Activated naive CD8-positive, alpha-beta T cell (primary cell): ENCODE results near the gene PSAP.

Source experiments
- H3K27ac Mint-ChIP-seq: one replicate; pipeline ENCODE4 v1.8.0; 2021; ENCODE audit warnings: mixed read lengths
- H3K27me3 Mint-ChIP-seq: one replicate; pipeline ENCODE4 v1.8.0; 2021; ENCODE audit warnings: mixed read lengths
- H3K36me3 Mint-ChIP-seq: one replicate; pipeline ENCODE4 v1.8.0; 2021; ENCODE audit warnings: mixed read lengths
- H3K4me1 Mint-ChIP-seq: one replicate; pipeline ENCODE4 v1.8.0; 2021; ENCODE audit warnings: low read depth, mixed read lengths
- H3K4me3 Mint-ChIP-seq: one replicate; pipeline ENCODE4 v1.8.0; 2021; ENCODE audit warnings: mild to moderate bottlenecking, mixed read lengths
- H3K9me3 Mint-ChIP-seq: one replicate; pipeline ENCODE4 v1.8.0; 2021; ENCODE audit warnings: low read depth, mixed read lengths

The PSAP gene

DNA sequence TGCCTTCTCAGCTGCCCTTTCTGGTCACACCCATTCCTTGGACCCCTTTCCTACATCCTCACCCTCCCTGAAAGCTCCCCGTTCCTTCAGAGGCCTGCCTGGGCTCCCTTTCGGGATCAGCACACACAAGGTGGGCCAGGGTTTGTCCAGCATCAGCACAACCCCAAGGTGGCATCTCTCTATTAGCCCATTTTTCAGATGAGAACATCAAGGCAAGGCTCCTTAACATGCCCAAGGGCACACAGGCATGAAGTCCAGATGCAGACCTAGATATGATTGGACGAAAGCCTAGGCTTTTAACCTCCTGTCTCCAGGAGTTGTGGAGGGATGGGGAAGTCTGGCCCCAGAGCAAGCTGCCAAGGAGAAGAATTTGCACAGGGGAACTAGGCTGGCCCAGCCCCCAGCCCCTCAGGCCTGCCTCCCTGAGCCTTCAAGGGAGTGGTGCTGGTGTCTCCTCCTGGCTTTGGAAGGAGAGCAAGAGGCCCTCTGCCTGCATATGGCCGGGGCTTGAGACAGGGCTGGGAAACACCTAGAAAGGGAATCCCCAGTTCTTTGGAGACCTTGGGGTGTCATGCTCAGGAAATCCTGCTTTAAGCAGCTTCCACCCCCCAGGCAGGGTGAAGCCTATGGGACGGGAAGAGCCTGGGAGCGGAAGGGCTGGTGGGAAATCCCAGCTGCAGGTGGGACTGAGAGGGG is 68.7 kb downstream of the PSAP start:
- no peak overlapping the region for H3K27ac Mint-ChIP-seq
- H3K4me1 Mint-ChIP-seq = peaks cover 8% of the 10 kb centered on the region
- no peaks in the 10 kb centered on the region for H3K36me3 Mint-ChIP-seq
- no peaks in the 10 kb centered on the region for H3K9me3 Mint-ChIP-seq
- H3K4me3 Mint-ChIP-seq = no peak overlapping the region
- H3K27me3 Mint-ChIP-seq = no peaks in the 10 kb centered on the region

DNA sequence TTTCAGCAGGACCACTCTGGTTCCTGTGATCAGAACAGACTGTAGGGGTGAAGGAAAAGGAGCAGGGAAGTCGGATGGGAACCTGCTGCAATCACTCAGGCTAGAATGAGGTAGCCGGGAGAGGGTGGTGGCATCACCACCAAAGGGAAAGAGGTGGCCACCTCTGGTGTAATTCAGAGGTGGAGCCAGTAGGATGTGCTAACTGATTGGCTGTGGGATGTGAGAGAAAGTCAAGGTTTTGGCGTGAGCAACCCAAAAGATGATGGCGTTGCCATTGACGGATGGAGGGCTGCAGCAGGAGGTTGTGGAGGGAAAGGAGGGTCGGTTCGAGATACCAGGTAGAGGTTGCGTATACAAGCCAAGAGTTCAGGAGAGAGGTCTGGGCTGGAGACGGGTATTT is 70.3 kb downstream of the PSAP start:
- Mint-ChIP-seq H3K27me3 (no peaks in the 10 kb centered on the region), H3K9me3 (no peaks in the 10 kb centered on the region), H3K4me1 (peaks cover 22% of the 10 kb centered on the region), H3K36me3 (no peaks in the 10 kb centered on the region), H3K27ac (no peak overlapping the region), H3K4me3 (no peak overlapping the region)

DNA sequence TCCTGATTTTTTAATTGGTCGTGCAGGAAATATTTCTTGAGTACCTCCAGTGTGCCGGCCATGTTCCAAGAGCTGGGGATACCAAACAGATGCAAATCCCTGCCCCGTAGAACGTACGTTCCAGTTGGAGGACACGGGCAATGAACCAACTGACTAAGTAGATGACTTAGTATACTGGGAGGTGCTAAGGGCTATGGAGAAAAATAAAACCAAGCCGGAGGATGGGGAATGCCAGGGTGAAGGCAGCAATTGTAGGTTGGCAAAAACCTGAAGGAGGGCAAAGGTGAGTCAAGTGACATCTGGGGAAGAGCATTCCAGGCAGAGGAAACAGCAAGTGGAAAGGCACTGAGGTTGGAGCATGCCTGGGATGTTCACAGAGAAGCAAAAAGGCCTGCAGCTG is 70.9 kb downstream of the PSAP start:
- Mint-ChIP-seq H3K4me1 (peaks cover 27% of the 10 kb centered on the region), H3K27me3 (no peaks in the 10 kb centered on the region), H3K9me3 (no peaks in the 10 kb centered on the region), H3K36me3 (no peaks in the 10 kb centered on the region), H3K27ac (no peak overlapping the region), H3K4me3 (no peak overlapping the region)

DNA sequence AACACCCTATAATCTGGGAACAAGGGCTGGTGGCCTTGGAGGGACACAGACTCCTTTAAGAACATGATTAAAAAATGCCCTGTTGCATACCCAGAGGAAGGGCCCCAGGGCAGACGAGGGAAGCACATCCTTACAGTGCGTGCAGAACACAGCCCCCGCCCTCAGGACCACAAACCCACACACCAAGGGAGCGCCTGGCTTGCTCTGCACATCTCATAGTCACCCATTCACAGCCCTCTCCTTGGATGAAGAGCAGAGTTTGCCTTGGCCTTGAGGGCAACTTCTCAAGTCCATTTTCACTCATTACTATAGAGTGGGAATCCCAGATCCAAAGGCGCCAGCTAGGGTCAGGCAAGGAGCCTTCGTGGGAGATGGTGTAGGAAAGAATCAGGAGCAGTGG is 71.4 kb downstream of the PSAP start:
- H3K4me1 Mint-ChIP-seq = peaks cover 31% of the 10 kb centered on the region
- no peaks in the 10 kb centered on the region for H3K36me3 Mint-ChIP-seq
- H3K4me3 Mint-ChIP-seq = no peak overlapping the region
- H3K27ac Mint-ChIP-seq = no peak overlapping the region
- H3K27me3 Mint-ChIP-seq = no peaks in the 10 kb centered on the region
- H3K9me3 Mint-ChIP-seq = no peaks in the 10 kb centered on the region

DNA sequence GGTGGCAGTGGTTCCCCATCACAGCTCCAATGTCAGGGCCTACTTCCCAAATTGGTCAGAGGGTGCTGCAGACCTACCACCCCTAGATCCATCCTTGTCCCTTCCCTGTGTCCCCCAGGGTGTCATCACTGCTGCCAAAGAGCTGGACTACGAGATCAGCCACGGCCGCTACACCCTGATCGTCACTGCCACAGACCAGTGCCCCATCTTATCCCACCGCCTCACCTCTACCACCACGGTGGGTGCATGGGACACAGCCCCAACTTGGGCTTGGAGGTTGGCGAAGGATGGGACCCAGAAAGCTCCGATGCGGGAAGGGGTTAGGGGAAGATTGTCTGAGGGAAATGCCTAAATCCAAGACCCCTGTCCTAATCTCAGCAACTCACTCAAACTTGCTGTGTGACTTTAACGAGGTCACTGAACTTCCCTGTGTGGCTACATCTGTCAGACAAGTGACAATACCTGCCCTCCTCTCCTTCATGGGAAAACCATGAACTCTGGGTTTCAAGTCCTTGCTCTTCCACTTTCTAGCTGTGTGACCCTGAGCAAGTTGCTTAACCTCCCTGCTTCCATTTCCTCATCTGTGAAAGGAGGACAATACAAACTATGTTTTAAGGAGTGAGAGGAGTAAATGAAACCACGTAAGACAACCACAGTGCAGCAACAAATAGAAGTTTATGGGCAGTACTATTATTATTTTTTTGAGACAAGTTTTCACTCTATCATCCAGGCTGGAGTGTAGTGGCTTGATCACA is 72.8 kb downstream of the PSAP start:
- Mint-ChIP-seq H3K4me1 (peaks cover 41% of the 10 kb centered on the region), H3K9me3 (no peaks in the 10 kb centered on the region), H3K27me3 (no peaks in the 10 kb centered on the region), H3K36me3 (no peaks in the 10 kb centered on the region), H3K27ac (no peak overlapping the region), H3K4me3 (no peak overlapping the region)

DNA sequence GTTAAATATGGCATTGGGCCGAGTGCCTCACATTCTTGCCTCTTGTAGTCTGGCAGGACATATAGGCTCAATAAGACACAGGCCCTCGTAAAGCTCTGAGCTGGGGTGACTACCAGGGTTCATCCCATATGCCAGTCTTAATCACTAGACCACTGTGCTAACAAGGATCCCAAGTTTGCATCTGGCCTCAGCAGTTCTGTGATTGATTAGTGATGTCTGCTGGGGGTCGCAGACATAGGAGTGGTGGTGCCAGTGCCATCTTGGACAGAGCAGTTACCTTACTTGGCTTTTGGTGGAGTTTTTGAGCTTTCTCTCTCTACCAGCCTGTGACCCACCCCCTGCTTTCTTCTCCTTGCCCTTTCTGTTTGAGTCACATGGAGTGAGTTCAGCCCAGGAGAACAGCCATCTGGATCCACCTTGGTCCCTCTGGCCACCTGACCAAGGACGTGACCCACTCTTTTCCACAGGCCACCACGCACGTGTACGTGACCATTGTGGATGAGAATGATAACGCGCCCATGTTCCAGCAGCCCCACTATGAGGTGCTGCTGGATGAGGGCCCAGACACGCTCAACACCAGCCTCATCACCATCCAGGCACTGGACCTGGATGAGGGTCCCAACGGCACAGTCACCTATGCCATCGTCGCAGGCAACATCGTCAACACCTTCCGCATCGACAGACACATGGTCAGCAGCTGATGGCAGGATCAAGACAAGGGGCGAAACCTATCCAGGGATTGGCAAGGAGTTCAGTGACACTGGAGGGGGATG is 73.7 kb downstream of the PSAP start:
- no peaks in the 10 kb centered on the region for H3K9me3 Mint-ChIP-seq
- peak overlapping the region; percentile 41 for H3K27ac Mint-ChIP-seq
- no peaks in the 10 kb centered on the region for H3K36me3 Mint-ChIP-seq
- H3K4me3 Mint-ChIP-seq = no peak overlapping the region
- H3K27me3 Mint-ChIP-seq = no peaks in the 10 kb centered on the region
- H3K4me1 Mint-ChIP-seq = peaks cover 40% of the 10 kb centered on the region

DNA sequence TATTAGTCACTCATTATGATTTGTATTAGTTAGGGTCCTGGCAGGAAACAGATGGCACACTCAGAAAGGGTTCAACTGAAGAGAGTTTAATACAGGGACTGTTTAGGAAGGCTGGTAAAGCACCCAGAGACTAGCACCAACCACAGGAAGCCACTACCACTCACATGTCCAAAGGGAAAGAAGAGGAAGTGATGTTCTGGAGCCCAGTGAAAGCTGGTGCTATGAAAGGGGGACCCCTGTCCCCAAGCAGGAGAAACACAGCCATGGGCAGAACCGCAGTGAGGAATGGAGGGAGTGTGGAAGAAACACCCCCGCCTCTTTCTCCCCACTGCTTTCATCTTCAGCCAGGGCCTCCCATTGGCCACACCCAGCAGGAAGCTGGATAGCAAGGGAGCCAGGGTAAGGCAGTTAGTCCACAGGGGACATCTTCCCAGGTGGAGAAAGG is 74.5 kb downstream of the PSAP start:
- H3K36me3 Mint-ChIP-seq = no peaks in the 10 kb centered on the region
- H3K4me1 Mint-ChIP-seq = peaks cover 48% of the 10 kb centered on the region
- no peaks in the 10 kb centered on the region for H3K9me3 Mint-ChIP-seq
- no peaks in the 10 kb centered on the region for H3K27me3 Mint-ChIP-seq
- H3K27ac Mint-ChIP-seq = peak overlapping the region; percentile 91
- no peak overlapping the region for H3K4me3 Mint-ChIP-seq

DNA sequence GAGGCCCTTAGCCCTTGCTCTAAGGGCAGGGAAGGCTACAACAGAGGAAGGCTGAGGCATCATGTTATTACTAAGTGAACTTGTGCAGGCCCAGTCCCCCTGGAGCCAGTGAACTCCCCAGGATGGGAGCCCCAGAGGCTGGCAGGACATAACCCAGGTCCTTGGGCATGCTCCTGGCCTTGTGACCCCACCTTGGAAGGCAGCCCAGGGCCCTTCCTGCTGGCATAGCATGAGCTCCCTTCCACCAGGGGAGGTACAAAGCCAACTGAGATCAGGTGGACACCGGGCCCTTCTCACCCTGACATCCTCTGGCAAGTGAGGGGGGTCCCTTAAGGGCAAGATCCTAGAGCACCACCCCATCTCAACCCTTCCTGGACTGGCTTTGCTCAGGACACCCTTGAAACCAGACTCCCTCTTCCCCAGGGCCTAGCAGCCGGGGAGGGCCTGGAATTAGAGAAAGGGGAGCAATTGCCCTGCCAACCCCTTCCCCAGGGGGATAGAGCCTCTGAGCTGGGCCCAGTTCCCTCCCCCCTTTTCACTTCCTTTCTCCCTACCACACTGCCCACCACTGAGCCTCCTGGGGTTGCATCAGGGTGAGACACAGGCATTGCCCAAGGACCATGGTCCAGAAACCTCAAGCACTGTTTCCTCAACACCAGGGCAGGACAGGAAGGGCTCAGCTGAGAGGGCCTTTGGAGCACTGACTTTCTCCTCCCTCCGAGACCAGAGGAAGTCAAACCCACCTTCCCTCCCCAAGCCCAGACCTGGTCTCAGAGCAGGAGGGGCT is 75.9 kb downstream of the PSAP start:
- Mint-ChIP-seq H3K4me1 (peaks cover 56% of the 10 kb centered on the region), H3K36me3 (no peaks in the 10 kb centered on the region), H3K27ac (peak overlapping the region; percentile 91), H3K4me3 (peak overlapping the region; percentile 92), H3K27me3 (no peaks in the 10 kb centered on the region), H3K9me3 (no peaks in the 10 kb centered on the region)

DNA sequence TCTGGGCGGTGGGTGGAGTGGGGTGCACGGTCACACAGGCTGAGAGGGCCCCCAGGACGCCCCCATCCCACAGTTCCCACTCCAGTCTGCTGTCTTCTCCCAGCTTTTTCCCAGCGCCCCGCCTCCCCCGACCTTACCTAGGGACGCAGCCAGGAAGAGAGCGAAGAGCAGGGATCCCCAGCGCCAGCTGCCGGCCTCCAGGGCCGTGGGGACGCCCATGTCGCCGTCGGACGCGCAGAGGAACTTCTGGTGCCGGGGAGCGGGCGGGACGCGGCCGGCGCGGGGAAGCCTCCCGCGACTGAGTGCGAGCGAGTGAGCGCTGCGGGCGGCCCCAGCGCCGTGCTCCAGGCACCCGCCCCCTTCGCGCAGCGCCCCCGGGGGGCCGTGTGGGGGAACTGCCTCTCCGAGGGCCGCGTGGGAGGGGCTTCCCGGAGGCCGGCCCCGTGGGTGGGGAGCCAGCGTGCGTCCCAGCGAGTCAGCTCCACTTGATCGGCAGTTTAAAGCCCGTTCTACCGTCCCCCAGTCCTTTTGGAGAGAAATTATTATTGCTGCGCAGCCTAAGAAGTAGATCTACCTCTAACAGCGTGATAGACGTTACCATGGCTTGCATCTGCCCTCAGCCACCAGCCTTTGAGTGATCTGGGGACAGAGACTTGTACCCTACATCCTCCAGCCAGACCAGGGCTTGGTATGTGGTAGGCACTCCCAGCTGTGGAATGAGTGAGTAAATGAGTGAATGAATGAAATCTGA is 77.7 kb downstream of the PSAP start, which contains the start of gene VSIR:
VSIR (minus strand) TSS at position 300 of the 751 bp plus-strand sequence; CDS start at position 219, 81 bp downstream.
- peaks cover 8% of the 10 kb centered on the region for H3K36me3 Mint-ChIP-seq
- H3K27me3 Mint-ChIP-seq = no peaks in the 10 kb centered on the region
- peaks cover 70% of the 10 kb centered on the region for H3K4me1 Mint-ChIP-seq
- H3K4me3 Mint-ChIP-seq = peak within 1 kb of the TSS; percentile 94
- H3K9me3 Mint-ChIP-seq = no peaks in the 10 kb centered on the region
- peak within 1 kb of the TSS; percentile 98 for H3K27ac Mint-ChIP-seq

DNA sequence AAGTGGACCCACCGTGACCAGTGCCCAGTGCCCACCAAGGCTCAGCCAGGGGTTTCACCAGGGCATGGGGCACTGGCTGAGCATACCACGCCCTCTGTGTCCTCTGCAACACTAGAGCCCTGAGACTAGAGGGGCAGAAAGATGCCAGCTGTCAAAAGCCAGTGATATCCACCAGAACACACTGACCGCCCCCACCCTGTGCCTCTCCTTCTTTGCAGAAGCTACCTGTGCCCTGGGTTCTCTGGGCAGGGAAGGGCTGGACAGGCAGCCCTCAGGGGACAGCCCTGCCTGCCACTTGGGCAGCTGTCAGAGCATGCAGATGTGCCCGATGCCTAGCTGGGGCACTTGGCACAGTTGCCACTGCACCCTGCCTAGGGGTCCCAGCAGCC is 78.2 kb downstream of the PSAP start:
- Mint-ChIP-seq H3K9me3 (no peaks in the 10 kb centered on the region), H3K4me3 (peak overlapping the region; percentile 94), H3K4me1 (peaks cover 75% of the 10 kb centered on the region), H3K36me3 (peaks cover 8% of the 10 kb centered on the region), H3K27ac (peak overlapping the region; percentile 98), H3K27me3 (no peaks in the 10 kb centered on the region)

DNA sequence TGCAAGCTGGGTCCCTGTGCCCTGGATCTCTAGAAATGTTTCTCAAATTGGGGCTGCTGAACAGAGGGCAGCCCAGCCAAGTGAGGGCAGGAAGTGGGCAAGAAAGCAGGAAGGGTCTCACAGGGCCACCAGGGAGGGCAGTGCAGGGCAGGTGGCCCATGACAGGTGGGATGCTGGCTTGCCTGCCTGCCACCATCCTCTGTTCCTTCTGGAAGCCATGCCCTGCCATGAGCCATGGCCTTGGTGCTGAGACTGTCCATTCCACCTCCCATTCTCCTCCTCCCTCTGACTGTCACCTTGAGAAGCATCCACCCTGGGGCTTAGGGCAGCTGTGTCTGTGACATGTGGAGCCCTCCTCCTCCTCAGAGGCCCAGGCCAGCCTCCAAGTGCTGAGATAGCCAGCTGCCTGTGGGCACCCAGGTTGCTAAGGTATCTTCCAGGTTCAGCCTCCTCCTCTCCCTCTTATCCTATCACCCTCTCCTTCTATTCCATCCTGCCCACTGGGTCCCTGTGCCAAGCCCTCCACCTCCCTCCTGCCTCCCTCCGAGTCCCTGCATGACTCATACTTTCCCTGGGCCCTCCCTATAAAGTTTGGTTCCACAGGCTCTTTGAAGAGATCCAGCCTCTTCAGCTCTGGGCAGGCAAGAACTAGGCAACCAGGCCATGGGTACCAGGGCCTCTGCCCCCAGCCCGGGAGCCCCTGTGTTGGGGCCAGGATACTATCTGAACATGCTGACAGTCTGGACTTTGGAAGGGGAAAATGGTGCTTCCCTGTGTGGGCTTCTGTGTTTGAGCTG is 79.0 kb downstream of the PSAP start:
- no peaks in the 10 kb centered on the region for H3K27me3 Mint-ChIP-seq
- H3K27ac Mint-ChIP-seq = peak overlapping the region; percentile 98
- H3K4me1 Mint-ChIP-seq = peaks cover 78% of the 10 kb centered on the region
- peak overlapping the region; percentile 94 for H3K4me3 Mint-ChIP-seq
- H3K9me3 Mint-ChIP-seq = no peaks in the 10 kb centered on the region
- H3K36me3 Mint-ChIP-seq = peaks cover 8% of the 10 kb centered on the region

DNA sequence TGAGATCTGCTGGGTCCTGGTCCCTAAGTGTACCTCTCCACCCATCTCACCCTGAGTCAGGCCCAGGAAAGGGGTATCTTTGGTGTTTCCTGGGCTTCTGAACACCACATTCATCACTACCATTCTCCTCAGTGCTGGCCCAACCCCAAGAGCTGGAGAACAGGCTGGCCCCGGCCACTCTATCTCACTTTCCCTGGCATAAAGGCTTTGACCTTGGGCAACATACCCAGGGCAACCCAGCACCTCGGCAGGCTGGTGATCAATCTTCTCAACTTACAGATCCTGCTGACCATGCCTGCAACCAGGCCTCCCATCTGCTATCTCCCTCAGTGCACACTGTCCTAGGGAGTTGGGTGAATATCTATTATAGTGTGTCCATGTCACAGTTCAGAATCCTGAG is 79.8 kb downstream of the PSAP start:
- Mint-ChIP-seq H3K36me3 (peaks cover 8% of the 10 kb centered on the region), H3K27me3 (no peaks in the 10 kb centered on the region), H3K4me1 (peaks cover 78% of the 10 kb centered on the region), H3K9me3 (no peaks in the 10 kb centered on the region), H3K4me3 (peak overlapping the region; percentile 94), H3K27ac (peak overlapping the region; percentile 98)

DNA sequence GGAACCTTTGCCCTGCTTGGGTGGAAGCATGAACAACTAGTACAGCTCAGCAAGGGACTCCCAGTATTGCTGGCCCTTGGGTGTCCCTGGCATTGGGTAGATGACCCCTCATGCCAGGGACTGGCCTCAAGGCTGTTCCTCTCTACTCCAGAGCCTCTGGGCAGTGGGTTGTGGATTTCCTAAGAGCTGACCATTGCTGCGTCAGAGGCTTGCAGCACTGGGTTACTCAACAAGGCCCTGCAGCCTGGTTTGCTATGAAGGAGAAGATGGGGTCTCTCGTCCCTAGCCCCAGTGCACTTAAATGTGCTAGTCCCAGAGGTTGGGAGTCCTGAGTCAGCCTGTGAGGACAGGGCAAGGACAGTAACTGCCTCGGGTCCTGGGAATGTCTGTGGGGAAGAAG is 80.3 kb downstream of the PSAP start:
- no peaks in the 10 kb centered on the region for H3K9me3 Mint-ChIP-seq
- H3K4me3 Mint-ChIP-seq = peak overlapping the region; percentile 94
- no peaks in the 10 kb centered on the region for H3K27me3 Mint-ChIP-seq
- peak overlapping the region; percentile 98 for H3K27ac Mint-ChIP-seq
- peaks cover 8% of the 10 kb centered on the region for H3K36me3 Mint-ChIP-seq
- peaks cover 77% of the 10 kb centered on the region for H3K4me1 Mint-ChIP-seq
